Hematopoietic multipotent progenitor cell treated with erythropoietin and hydrocortisone succinate and interleukin-3 and kit ligand, for 17 days (in vitro differentiated cells): Measurements from ENCODE around the gene OR52A5.
"Not testable (repeated sequence)": the region's sequence is repeated elsewhere in the genome, so short reads cannot be mapped to it uniquely, and the experiment has no call there.

Experiments used
- DNase-seq: peaks from one replicate; pipeline ENCODE4 v3.0.0-alpha.2; 2015; ENCODE audit warnings: low spot score

Gene OR52A5

DNA sequence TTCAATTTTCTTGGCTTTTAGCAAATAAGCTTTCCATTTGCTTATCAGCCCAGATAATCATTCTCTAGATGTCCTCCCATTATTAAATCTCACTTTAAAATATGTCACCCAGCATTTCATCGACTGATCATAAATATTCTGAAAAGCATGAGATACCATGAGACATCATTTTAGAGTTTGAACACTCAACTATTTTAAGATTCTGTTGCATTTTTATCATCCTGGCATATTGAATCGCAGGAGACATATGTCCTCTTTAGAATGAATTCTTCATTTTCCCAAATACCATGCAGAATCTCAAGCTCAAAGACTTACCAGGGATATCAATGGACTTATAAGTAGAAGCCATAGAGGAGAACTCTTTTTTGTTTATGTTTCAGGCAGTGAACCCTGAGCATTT is at the start of gene OR52A5:
OR52A5 (minus strand) TSS at position 361 of the 400 bp plus-strand sequence. CDS start 5,714 bp downstream, outside the sequence.
- no peak for DNase-seq

GRCh38 chr11:5178046-5178837 is 40.1 kb upstream of the OR52A5 start:
- DNase-seq, result no peak

DNA sequence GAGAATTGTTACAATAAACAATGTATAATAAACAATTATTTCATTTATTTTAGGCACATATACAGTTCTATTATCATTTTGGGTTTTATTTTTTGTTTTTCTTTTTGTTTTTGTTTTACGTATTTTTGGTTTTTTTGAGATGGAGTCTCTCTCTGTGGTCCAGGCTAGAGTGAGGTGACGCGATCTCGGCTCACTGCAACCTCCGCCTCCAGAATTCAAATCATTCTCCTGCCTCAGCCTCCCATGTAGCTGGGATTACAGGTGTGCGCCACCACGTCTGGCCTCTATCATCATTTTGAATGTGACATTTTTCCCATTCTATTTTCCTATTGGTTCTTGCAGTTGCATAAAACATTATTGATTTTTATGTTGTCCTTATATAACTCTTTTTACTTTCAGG is 36.8 kb upstream of the OR52A5 start:
- DNase-seq, result no peak

DNA sequence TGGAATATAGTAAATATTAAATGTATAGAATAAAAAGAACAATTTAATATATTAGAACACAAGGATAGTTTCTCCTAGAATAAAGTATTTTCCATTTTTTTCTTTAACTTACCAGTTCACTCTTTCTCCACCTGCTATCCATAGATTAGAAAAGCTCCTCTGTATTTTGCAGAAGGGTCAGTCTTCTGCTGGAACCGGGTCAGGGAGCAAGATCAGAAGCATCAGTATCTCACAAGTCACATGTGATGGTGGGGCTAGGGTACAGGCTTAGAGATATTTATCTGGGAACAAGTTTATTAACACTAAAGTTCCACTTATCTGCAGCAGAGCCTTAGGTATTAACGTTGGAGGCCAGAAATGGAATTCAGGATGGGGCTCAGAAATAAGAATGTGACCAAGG is 33.7 kb upstream of the OR52A5 start:
- no peak for DNase-seq

GRCh38 chr11:5165898-5166297 is 27.7 kb upstream of the OR52A5 start:
- not testable (repeated sequence) for DNase-seq

DNA sequence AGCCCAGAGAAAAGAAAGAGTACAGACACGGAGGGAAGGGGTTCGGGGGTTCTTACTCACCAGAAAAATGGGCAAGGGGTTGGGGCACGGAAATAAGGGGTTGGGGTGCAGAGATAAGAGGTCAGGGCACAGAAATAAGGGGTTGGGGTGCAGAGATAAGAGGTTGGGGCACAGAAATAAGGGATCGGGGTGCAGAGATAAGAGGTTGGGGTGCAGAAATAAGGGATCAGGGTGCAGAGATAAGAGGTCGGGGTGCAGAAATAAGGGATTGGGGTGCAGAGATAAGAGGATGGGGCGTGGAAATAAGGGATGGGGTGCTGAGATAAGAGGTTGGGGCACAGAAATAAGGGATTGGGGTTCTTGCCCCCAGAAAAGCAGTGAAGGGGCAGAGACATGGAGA is 26.7 kb upstream of the OR52A5 start:
- DNase-seq, result not testable (repeated sequence)

DNA sequence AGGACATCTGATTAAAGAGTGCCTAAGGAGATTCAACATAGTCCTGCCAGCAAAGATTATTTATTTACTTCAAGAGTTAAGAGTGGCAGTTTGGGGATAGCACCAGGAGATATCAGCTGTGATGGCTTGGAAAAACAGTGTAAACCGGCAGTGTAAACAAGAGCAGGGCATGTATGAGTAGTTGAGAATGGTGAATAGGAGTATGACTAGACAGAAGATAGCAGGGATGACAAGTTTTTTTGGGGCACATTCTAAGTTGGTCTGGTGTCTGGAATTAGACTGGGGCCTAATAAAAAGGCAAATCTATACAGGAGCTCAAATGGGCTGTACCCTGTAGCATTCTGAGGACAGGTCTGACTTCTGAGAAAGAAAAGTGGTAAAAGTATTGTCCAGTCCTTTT is 22.9 kb upstream of the OR52A5 start:
- not testable (repeated sequence) for DNase-seq

GRCh38 chr11:5160217-5160616 is 22.1 kb upstream of the OR52A5 start:
- DNase-seq, result not testable (repeated sequence)

- DNase-seq, result no peak
Observed at GRCh38 chr11:5159806-5160205, 21.6 kb upstream of the OR52A5 start.

DNA sequence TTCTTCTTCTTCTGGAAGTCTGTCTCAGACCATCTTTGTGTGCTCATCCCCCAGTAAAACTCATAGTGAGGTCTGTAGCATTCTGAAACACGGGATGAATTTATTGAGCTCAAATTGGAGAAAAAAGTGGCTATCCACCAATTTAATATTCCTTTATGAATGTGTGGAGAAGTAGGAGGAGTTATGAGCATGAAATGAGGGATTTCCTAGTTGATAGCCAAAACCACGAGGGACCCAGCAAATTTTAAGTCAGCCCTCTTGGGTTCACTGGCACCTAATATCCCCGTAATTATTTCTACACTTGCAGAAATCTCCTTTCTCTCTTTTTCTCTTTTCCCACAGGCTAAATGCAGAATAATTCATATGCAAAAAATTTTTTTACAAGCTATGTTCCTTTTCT is 16.5 kb upstream of the OR52A5 start, which contains the start of gene OR52A1:
OR52A1 (minus strand) TSS at position 101 of the 400 bp plus-strand sequence. CDS start 2,388 bp downstream, outside the sequence.
- DNase-seq, result no peak

DNA sequence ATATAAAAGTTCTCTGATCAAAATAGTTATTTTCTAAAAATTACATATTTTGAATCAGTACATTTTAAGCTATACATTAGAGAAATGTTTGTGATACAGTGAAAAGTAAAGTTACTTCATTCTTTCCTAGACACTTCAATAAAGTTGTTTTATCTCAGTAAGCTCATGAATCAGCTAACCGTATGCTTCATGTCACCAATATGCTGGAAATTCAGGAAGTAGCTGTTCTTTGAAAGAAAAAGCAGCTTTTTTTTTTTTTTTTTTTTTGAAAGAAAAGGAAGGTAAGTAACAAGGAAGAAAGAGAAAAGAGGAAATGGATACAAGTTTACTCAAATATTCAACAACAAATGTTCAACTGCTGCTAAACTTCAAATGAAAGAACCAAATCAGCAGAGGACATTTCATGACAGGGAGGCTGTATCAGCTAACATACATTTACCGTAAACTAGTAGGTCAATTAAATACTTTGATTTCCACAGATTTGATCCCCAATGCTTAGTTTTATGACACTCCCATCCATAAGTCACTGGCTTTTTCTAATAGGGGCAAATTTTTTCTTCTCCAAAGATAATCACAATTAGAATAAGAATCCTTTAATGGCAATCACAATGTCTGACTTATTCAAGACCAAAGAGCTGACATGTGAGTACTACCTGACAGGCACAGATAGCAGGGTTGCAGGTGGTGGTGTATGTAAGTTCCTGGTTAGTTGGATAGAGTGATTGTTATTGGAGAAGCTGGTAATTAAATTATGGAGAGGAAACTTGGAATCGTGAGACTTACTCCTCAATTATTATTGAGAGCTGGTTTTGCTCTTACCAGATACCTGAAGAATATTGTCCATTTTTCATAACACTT is 15.6 kb upstream of the OR52A5 start:
- no peak for DNase-seq

DNA sequence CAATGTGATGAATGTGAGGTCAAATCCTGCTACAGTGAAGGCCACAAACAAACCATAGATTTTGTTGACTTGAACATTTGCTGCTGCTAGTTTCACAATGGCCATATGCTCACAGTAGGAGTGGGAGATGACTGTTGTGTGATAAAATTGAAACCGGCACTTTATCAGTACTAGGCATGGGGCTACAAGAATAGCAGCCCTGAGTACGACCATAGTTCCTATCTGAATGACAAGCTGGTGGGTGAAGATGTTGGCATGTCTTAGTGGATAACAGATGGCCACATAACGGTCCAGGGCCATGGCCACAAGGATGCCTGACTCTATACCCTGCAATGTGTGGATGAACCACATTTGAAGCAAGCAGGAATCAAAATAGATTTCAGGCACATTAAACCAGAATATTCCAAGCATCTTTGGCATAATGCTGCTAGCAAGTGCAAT is 13.6 kb upstream of the OR52A5 start:
- DNase-seq, result no peak

DNA sequence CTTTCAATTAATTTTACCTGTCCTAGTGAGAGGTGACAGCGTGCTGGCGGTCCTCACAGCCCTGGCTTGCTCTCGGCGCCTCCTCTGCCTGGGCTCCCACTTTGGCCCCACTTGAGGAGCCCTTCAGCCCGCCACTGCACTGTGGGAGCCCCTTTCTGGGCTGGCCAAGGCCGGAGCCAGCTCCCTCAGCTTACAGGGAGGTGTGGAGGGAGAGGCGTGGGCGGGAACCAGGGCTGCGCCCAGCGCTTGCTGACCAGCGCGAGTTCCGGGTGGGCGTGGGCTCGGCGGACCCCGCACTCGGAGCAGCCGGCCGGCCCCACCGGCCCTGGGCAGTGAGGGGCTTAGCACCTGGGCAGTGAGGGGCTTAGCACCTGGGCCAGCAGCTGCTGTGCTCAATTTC is 6.0 kb upstream of the OR52A5 start:
- not testable (repeated sequence) for DNase-seq

DNA sequence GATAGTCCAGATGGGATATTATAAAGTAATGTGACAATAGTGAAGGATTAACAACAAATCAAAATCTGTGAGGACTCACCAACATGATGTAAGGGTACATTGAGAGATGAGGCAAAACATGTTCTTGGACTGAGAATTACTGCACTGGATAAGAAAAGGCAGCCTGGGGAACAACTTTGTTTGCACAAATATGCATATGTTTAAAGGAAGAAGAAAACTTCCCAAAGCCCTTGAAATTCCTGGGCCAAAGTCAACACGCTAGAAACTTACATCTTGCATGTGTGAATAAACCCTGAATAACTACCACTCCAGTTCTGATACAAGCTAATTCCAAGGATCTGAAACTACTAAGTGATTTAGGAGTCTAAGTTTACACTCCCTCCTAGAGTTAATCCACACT is 1.1 kb downstream of the OR52A5 start:
- no peak for DNase-seq

DNA sequence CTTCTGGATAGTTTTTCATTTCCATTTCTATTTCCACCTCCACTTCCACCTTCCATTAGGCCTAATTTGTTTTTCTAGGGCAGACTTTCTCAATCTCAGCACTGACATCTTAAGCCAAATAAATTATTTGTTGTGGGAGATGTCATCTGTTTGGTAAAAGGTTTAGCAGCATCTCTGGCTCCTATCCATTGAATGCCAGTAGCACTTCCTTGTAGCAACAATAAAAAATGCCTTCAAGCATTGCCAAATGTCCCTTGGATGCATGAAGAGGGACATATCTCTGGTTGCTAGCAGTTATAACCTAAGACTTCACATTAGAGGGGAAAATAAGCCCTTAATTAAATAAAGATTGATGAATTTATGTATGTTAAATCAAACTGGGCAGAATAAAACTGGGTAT is 1.9 kb downstream of the OR52A5 start:
- no peak for DNase-seq

- no peak for DNase-seq
Observed at GRCh38 chr11:5131584-5132335, 6.4 kb downstream of the OR52A5 start.

- DNase-seq, result peak; percentile 23
Observed at GRCh38 chr11:5129457-5129877, 8.7 kb downstream of the OR52A5 start.

- no peak for DNase-seq
Observed at GRCh38 chr11:5124891-5125620, 13.1 kb downstream of the OR52A5 start.

DNA sequence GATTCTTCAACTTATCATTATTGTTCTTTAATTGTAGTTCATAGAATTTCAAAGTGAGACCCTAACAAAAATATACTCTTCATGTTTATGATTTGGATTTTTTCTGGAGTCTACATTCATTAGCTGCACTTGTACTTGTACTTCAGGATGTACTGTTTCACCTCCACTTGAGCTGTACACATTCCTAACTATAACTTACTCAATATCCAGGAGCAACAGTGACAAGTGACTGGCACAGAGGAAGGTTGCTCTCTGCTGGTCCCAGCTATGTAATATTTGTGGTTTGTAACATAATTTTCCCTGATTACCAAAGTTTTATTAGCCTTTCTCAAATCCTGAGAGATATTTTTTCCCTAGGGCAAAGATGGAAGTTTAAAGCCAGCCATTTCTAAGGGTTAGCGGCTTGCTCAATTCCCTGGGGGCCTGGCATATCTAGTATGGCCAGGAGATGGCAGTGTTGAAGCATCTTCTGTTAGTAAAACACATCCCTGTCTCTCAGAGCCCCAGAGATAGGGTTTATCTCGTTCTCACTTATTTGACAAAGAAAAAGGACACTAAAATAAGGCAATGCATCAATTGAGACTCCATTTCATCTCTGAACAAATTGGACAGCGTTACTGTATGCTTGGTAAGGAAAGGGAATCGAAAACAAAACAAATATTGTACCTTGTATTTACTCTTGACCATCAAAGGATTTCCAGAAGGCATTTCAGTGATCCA is 14.2 kb downstream of the OR52A5 start:
- DNase-seq, result peak; percentile 88

DNA sequence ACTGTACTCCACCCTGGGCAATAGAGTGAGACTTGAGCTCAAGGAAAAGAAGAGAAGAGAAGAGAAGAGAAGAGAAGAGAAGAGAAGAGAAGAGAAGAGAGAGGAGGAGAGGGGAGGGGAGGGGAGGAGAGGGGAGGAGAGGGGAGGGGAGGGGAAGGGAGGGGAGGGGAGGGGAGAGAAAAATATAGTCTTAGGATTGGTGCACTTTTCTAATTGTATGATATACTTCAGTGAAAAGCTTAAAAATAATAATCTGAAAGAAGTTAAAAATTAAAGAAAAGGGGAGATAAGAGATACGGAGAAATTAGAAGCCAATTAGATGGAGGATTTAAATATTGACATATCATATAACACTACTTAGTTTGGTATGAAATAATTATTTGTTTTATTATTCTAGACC is 19.3 kb downstream of the OR52A5 start:
- DNase-seq, result no peak

DNA sequence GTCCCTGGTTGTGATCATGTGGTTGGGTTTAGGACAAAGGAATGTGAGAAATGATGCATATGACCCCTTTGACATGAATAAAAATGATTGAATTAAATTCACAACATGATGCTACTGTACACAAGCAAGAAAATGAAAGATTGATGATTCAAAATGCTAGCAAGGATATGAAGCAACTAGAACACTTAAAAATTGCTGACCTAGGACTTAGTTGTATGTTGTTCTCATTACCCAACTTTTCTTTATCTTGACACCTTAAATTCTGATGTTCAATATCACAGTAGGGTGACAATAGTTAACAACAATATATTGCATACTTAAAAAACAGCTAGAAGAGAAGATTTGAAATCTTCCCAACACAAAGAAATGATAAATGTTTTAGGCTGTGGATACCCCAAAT is 20.6 kb downstream of the OR52A5 start:
- no peak for DNase-seq
